Measurements from ENCODE around the gene MEX3B. TPM values are rescaled to one million over a fixed set of nuclear protein-coding genes. Genes with fewer than 3 reads are reported as not detected.

Gene MEX3B
- total RNA-seq, 6 experiments from 2014 or later: 0.39 to 1.7 (median 0.84) TPM

DNA sequence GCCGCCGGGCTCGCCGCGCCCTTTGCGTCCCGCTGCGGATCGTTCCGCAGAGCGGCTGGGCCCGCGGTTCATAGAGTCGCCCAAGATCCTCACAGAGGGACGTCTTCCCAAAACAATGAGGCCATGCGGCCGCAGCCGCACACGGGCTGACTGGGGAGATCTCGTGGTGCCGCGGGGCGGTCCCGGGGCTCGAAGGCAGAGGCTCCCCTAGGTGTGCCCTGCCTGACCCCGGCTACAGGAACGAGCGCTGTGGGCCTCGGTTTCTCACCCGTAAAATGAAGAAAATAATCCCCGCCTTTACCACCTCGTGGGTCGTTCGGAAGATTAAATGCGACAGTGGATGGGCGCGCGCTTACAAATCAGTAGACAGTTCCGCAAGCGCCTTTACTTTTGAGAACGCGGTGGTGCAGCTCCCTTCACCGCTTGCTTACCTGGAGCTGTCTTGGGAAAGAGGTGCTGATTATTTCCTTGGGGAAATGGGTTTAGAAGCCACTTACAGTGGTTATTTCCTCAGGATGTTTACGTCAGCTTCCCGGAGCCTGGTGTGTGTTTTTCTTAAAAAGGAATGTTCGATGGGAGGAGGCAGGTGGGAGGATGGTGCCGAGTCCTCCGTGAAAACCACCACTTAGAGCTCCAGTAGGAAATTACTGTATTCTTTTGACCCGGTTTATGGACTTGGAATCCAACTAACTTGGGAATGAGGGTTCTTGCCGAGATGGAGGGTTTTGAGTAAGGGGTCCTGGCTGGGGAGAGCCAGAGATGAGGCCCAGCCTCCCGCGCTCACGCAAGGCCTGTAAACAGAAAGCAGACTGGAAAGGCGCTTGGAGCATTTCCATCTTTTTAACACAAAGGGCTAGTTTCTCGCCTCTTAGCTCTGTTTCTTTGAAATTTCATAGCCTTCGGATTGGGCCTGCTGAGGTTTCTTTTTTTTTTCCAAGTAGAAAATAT is 1.9 kb upstream of the MEX3B start:
- ATAC-seq: no peak
- H3K27ac ChIP-seq: peak overlapping the region in 1 of 3 donors; percentile 44
- no peak for DNase-seq
- no peaks in the 10 kb centered on the region for H3K9me3 ChIP-seq
- no peaks in the 10 kb centered on the region for H3K36me3 ChIP-seq
- WGBS (ENCODE audit: insufficient coverage, low coverage, low lambda C conversion rate, missing lambda C conversion rate): 12% methylated on average over 27 of the region's 56 CpGs
- no peaks in the 10 kb centered on the region for H3K4me1 ChIP-seq
- peak overlapping the region; percentile 71 to 84 (median 75) for H3K4me3 ChIP-seq
- intact Hi-C loops (cut with DNase I): no loop called here
- TF ChIP-seq POLR2A (IDR thresholded peaks at IDR 0.05): no peak
- TF ChIP-seq, protein P1, sequence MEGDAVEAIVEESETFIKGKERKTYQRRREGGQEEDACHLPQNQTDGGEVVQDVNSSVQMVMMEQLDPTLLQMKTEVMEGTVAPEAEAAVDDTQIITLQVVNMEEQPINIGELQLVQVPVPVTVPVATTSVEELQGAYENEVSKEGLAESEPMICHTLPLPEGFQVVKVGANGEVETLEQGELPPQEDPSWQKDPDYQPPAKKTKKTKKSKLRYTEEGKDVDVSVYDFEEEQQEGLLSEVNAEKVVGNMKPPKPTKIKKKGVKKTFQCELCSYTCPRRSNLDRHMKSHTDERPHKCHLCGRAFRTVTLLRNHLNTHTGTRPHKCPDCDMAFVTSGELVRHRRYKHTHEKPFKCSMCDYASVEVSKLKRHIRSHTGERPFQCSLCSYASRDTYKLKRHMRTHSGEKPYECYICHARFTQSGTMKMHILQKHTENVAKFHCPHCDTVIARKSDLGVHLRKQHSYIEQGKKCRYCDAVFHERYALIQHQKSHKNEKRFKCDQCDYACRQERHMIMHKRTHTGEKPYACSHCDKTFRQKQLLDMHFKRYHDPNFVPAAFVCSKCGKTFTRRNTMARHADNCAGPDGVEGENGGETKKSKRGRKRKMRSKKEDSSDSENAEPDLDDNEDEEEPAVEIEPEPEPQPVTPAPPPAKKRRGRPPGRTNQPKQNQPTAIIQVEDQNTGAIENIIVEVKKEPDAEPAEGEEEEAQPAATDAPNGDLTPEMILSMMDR (IDR thresholded peaks at IDR 0.05): no peak
- peaks cover 0 to 14% of the 10 kb centered on the region in 2 donors for H3K27me3 ChIP-seq

DNA sequence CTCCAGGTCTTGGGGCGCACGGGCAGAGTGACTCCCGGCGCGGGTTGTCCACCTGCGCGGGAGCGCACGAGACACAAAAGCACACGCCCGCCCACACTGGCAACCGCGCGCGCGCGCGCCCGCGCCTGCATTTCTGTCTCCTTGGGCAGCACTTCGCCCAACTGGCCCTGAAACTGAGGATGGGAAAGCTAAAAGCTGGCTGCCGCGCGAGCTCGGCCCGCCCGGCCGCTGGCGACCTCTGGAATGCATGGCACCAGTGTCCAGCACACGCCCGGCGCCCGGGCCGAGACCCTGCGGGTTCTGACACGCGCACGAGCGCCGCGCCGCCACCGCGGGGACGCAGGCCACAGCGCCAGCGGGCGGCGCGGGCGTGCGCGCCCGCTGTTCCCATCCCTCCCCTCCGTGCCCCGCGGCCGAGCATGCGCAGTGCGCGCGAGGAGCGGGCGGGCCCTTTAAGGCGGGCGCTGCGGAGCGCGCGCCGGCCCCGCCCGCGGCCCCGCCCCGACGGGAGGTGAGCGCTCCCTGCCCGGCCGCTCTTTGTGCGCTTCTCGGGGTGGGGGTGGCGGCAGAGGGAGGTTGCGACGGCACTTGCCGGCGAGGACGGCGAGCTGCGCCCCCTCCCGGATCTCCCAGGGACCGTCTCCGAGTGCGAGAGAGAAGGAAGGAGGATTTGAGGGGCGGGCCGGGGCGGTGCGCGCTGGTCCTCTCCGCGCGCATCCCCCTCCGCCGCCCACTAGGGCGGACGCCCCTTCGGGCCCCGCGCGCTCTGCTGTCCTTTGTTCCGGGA is 1.0 kb upstream of the MEX3B start:
- ATAC-seq (peak; percentile 66 to 86 (median 83)), DNase-seq (peak; percentile 86 to 92 (median 89))
- Histone ChIP-seq H3K4me3 (peak overlapping the region; percentile 71 to 84 (median 75)), H3K27ac (peak overlapping the region; percentile 72 to 83 (median 78)), H3K4me1 (no peaks in the 10 kb centered on the region), H3K9me3 (no peaks in the 10 kb centered on the region), H3K27me3 (peaks cover 0 to 11% of the 10 kb centered on the region in 2 donors), H3K36me3 (no peaks in the 10 kb centered on the region)
- intact Hi-C loops (cut with DNase I): no loop called here
- WGBS (ENCODE audit: insufficient coverage, low coverage, low lambda C conversion rate, missing lambda C conversion rate): 0% methylated on average over 5 of the region's 111 CpGs
- TF ChIP-seq POLR2A (IDR thresholded peaks at IDR 0.05): peak; percentile 58
- TF ChIP-seq, protein P1 (IDR thresholded peaks at IDR 0.05): peak; percentile 44 to 58 (median 52)

DNA sequence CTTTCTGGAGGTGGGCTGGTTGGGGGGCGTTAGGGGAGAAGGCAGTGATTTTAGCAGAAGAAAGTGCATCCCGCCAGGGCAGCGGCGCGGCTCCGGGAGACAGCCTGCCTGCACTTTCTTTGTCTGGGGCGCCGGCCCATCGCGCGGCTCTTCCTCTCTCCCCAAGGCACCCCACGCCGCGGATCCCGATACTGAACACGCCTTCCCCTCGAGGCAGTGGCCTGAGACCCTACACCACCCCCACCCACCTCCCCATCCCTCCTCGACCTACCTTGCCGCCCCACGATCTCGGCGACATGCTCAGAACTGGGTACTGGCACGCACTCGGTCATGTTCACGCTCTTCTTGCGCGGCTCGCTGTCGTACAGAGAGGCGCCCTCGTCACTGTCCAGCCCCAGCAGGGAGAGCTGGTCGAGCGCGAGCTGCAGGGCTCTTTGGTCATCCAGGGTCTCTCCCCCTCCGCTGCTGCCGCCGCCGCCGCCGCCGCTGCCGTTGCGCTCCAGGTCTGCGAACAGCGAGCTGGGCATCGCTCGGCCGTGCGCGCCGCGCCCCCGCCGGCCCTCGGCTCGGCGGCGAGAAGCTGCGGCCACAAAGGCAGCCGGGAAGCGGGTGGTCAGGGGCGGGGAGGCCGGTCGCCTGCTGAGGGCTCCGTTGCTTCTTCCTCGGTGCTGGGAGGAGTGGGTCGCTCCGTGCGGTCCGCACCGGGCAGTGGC is 483 bp downstream of the MEX3B start:
- Histone ChIP-seq H3K4me1 (peaks cover 0 to 8% (median 0%) of the 10 kb centered on the region in 4 donors), H3K27me3 (peaks cover 0 to 11% of the 10 kb centered on the region in 2 donors), H3K9me3 (no peaks in the 10 kb centered on the region), H3K4me3 (peak overlapping the region; percentile 71 to 84 (median 75)), H3K36me3 (no peaks in the 10 kb centered on the region), H3K27ac (peak overlapping the region; percentile 29 to 78 (median 59))
- TF ChIP-seq, protein P1 (IDR thresholded peaks at IDR 0.05): no peak
- no peak for TF ChIP-seq POLR2A (IDR thresholded peaks at IDR 0.05)
- DNase-seq (peak; percentile 47 to 64 (median 55)), ATAC-seq (peak; percentile 3 to 27 (median 10))
- WGBS (ENCODE audit: insufficient coverage, low coverage, low lambda C conversion rate, missing lambda C conversion rate): 0% methylated on average over 10 of the region's 71 CpGs
- intact Hi-C loops (cut with DNase I): no loop called here
